H9 (cell line): ENCODE data around the gene RGS3. TPM values are rescaled to one million over a fixed set of nuclear protein-coding genes. Genes with fewer than 3 reads are reported as not detected.

Source experiments
- DNase-seq: peaks from one replicate; pipeline ENCODE4 v3.0.0-alpha.2; 2017
- H2AFZ ChIP-seq: one replicate; pipeline ENCODE4 v1.6.1; 2013; ENCODE audit warnings: mild to moderate bottlenecking, low read length, control low read depth, moderate library complexity
- H2AK5ac ChIP-seq: 2 replicates; pipeline ENCODE4 v1.6.1; 2013; ENCODE audit warnings: low read length, control low read depth, mixed read lengths; ENCODE audit not compliant: insufficient read length
- H2BK120ac ChIP-seq: one replicate; pipeline ENCODE4 v1.6.1; 2013; ENCODE audit warnings: low read depth, mild to moderate bottlenecking, low read length, control low read depth, inconsistent platforms; ENCODE audit not compliant: poor library complexity, severe bottlenecking
- H2BK12ac ChIP-seq: 2 replicates; pipeline ENCODE4 v1.6.1; 2013; ENCODE audit warnings: low read length, control low read depth, mixed read lengths, low read depth; ENCODE audit not compliant: insufficient read length
- H2BK15ac ChIP-seq: 2 replicates; pipeline ENCODE4 v1.6.1; 2013; ENCODE audit warnings: low read depth, low read length, control low read depth
- H2BK20ac ChIP-seq: one replicate; pipeline ENCODE4 v1.6.1; 2013; ENCODE audit warnings: low read depth, mild to moderate bottlenecking, low read length, control low read depth, inconsistent platforms; ENCODE audit not compliant: poor library complexity, severe bottlenecking
- H2BK5ac ChIP-seq: 2 replicates; pipeline ENCODE4 v1.6.1; 2013; ENCODE audit warnings: low read length, control low read depth, mixed read lengths; ENCODE audit not compliant: insufficient read length
- H3K14ac ChIP-seq: 2 replicates; pipeline ENCODE4 v1.6.1; 2013; ENCODE audit warnings: low read length, control low read depth; ENCODE audit not compliant: insufficient read depth
- H3K18ac ChIP-seq: 2 replicates; pipeline ENCODE4 v1.6.1; 2013; ENCODE audit warnings: low read depth, mild to moderate bottlenecking, mixed read lengths, low read length, control low read depth; ENCODE audit not compliant: insufficient read length
- H3K23ac ChIP-seq: 2 replicates; pipeline ENCODE4 v1.6.1; 2013; ENCODE audit warnings: low read length, control low read depth, mixed read lengths, low read depth; ENCODE audit not compliant: insufficient read length
- H3K23me2 ChIP-seq: 2 replicates; pipeline ENCODE4 v1.6.1; 2013; ENCODE audit warnings: low read depth, mild to moderate bottlenecking, mixed read lengths, low read length, control low read depth; ENCODE audit not compliant: insufficient read length, poor library complexity, severe bottlenecking
- H3K27ac ChIP-seq: 2 replicates; pipeline ENCODE4 v1.5.1; 2013; ENCODE audit warnings: low read length, control low read depth, mixed read lengths, low read depth; ENCODE audit not compliant: insufficient read length
- H3K27me3 ChIP-seq: 2 replicates; pipeline ENCODE4 v1.6.1; 2013; ENCODE audit warnings: low read length, control low read depth, inconsistent platforms; ENCODE audit not compliant: insufficient read depth
- H3K4ac ChIP-seq: 2 replicates; pipeline ENCODE4 v1.6.1; 2013; ENCODE audit warnings: low read depth, mild to moderate bottlenecking, control low read depth, inconsistent platforms, low read length, moderate library complexity
- H3K4me1 ChIP-seq: 2 replicates; pipeline ENCODE4 v1.6.1; 2013; ENCODE audit warnings: low read length, control low read depth, inconsistent platforms; ENCODE audit not compliant: insufficient read depth
- H3K4me2 ChIP-seq: 2 replicates; pipeline ENCODE4 v1.6.1; 2013; ENCODE audit warnings: low read length, control low read depth, mixed read lengths; ENCODE audit not compliant: insufficient read length, insufficient read depth
- H3K56ac ChIP-seq: 2 replicates; pipeline ENCODE4 v1.6.1; 2013; ENCODE audit warnings: low read depth, mild to moderate bottlenecking, mixed read lengths, low read length, control low read depth; ENCODE audit not compliant: insufficient read length
- H3K79me1 ChIP-seq: 2 replicates; pipeline ENCODE4 v1.6.1; 2013; ENCODE audit warnings: low read depth, mild to moderate bottlenecking, moderate library complexity, low read length, control low read depth, inconsistent platforms; ENCODE audit not compliant: insufficient read depth, poor library complexity, severe bottlenecking
- H3K79me2 ChIP-seq: 2 replicates; pipeline ENCODE4 v1.6.1; 2013; ENCODE audit warnings: low read length, control low read depth, inconsistent platforms; ENCODE audit not compliant: insufficient read depth
- H3K9ac ChIP-seq: 2 replicates; pipeline ENCODE4 v1.6.1; 2013; ENCODE audit warnings: low read length, control low read depth, mixed read lengths; ENCODE audit not compliant: insufficient read length; ENCODE audit errors: extremely low read depth
- H3K9me3 ChIP-seq: one replicate; pipeline ENCODE4 v1.6.1; 2013; ENCODE audit warnings: low read depth, low read length, inconsistent platforms; ENCODE audit not compliant: control insufficient read depth
- H3T11ph ChIP-seq: one replicate; pipeline ENCODE4 v1.6.1; 2013; ENCODE audit warnings: mild to moderate bottlenecking, low read length, control low read depth, inconsistent platforms
- H4K20me1 ChIP-seq: one replicate; pipeline ENCODE4 v1.6.1; 2013; ENCODE audit not compliant: control insufficient read depth, insufficient read length, insufficient read depth
- H4K5ac ChIP-seq: 2 replicates; pipeline ENCODE4 v1.6.1; 2013; ENCODE audit warnings: low read depth, mild to moderate bottlenecking, mixed read lengths, low read length, control low read depth; ENCODE audit not compliant: insufficient read length
- H4K8ac ChIP-seq: replicated peaks from 2 replicates; pipeline ENCODE4 v1.6.1; 2013; ENCODE audit warnings: low read length, control low read depth, mixed read lengths, low read depth; ENCODE audit not compliant: insufficient read length
- H4K91ac ChIP-seq: 2 replicates; pipeline ENCODE4 v1.6.1; 2013; ENCODE audit warnings: low read depth, mild to moderate bottlenecking, moderate library complexity, mixed read lengths, low read length, control low read depth; ENCODE audit not compliant: insufficient read length
- H3K27ac Mint-ChIP-seq, 3 experiments: 2 replicates in 2 of 3; 3 replicates in 1 of 3; pipeline ENCODE4 v1.8.0; 2020 to 2021; ENCODE audit warnings: mixed read lengths in 3 of 3, mild to moderate bottlenecking in 1 of 3, moderate library complexity in 1 of 3
- H3K27me3 Mint-ChIP-seq: 2 replicates; pipeline ENCODE4 v1.8.0; 2021; ENCODE audit warnings: low read depth, mild to moderate bottlenecking, moderate library complexity, mixed read lengths
- H3K36me3 Mint-ChIP-seq, 3 experiments: 2 replicates in 2 of 3; 3 replicates in 1 of 3; pipeline ENCODE4 v1.8.0; 2020 to 2021; ENCODE audit warnings: low read depth in 3 of 3, mixed read lengths in 3 of 3; ENCODE audit not compliant: insufficient read depth in 1 of 3
- H3K4me1 Mint-ChIP-seq, 2 experiments: 2 replicates each; pipeline ENCODE4 v1.8.0; 2020; ENCODE audit warnings: mixed read lengths in 2 of 2
- H3K4me3 Mint-ChIP-seq, 2 experiments: 2 replicates in 1 of 2; 3 replicates in 1 of 2; pipeline ENCODE4 v1.8.0; 2020 to 2021; ENCODE audit warnings: mild to moderate bottlenecking in 2 of 2, mixed read lengths in 2 of 2, moderate library complexity in 1 of 2
- H3K9me3 Mint-ChIP-seq, 2 experiments: 2 replicates in 1 of 2; 3 replicates in 1 of 2; pipeline ENCODE4 v1.8.0; 2020; ENCODE audit warnings: mild to moderate bottlenecking in 2 of 2, mixed read lengths in 2 of 2, moderate library complexity in 1 of 2
- WGBS: extraction: QIAGEN DNeasy Blood & Tissue Kit; methylation state at CpG from one replicate; pipeline ENCODE4 v1.1.7; 2013; ENCODE audit warnings: missing lambda C conversion rate, low lambda C conversion rate, mixed read lengths; ENCODE audit not compliant: insufficient read length; ENCODE audit errors: extremely low coverage; 5-methylcytosine and 5-hydroxymethylcytosine counted together
- total RNA-seq: library from RNA; stranded (reverse); gene quantifications from 2 replicates; pipeline ENCODE4 v1.2.1, GENCODE V29; 2021
- TF ChIP-seq, protein P1 (sequence below): fragments of 200-600 bp; sonication (generic); conservative IDR thresholded peaks from 3 replicates; pipeline ENCODE4 v1.8.0; 2021; ENCODE audit warnings: antibody characterized with exemption, mild to moderate bottlenecking

RGS3 gene
- total RNA-seq, 1 experiment from 2014 or later, result 13.9 TPM

DNA sequence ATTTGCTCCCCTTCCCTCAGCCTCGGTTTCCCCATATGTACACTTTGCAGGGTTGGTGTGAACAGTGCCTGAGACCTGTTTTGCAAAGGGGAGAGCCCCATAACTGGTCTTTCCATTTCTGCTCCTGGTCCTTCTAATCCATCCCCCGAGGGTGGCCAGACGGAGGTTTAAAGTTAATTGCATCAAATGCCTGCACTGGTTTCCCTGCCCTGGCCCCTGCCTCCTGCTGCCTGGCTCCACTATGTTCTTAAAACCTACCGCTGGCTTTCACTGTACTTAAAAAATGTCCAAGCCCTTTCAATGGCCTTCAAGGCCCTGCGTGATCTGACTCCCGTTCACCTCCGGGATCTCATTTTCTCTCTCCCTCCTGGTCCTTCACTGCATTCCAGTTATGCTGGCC, 183.0 kb downstream of the RGS3 start:
- no peak overlapping the region for H3K27ac ChIP-seq
- no peak overlapping the region for H3T11ph ChIP-seq
- no peak overlapping the region for H3K9ac ChIP-seq
- peaks cover 52% of the 10 kb centered on the region for H3K27me3 Mint-ChIP-seq
- no peaks in the 10 kb centered on the region for H3K36me3 Mint-ChIP-seq
- H2BK120ac ChIP-seq, result no peak overlapping the region
- H3K9me3 ChIP-seq, result no peaks in the 10 kb centered on the region
- no peak overlapping the region for H3K56ac ChIP-seq
- H2AFZ ChIP-seq, result no peak overlapping the region
- no peak overlapping the region for H2BK20ac ChIP-seq
- no peak overlapping the region for H2BK15ac ChIP-seq
- H3K79me2 ChIP-seq, result no peaks in the 10 kb centered on the region
- no peak overlapping the region for H3K4me2 ChIP-seq
- H3K79me1 ChIP-seq, result no peaks in the 10 kb centered on the region
- no peak overlapping the region for H2BK12ac ChIP-seq
- no peak overlapping the region for H3K23ac ChIP-seq
- no peak overlapping the region; a peak in 1 of 7 replicates for H3K27ac Mint-ChIP-seq
- H3K27me3 ChIP-seq, result no peaks in the 10 kb centered on the region; the same call in 1 of the 2 replicates
- no CpG with 5 or more reads among the region's 7 CpGs for WGBS
- H4K8ac ChIP-seq, result no peak overlapping the region
- no peak for DNase-seq
- H3K4me3 Mint-ChIP-seq, result no peak overlapping the region
- no peaks in the 10 kb centered on the region for H3K9me3 Mint-ChIP-seq
- no peak overlapping the region for H4K91ac ChIP-seq
- H3K18ac ChIP-seq, result no peak overlapping the region
- peaks cover 9 to 23% of the 10 kb centered on the region in 2 experiments for H3K4me1 Mint-ChIP-seq
- H4K5ac ChIP-seq, result no peak overlapping the region
- H3K4me1 ChIP-seq, result peaks cover 3% of the 10 kb centered on the region; the same call in 1 of the 2 replicates
- no peak overlapping the region for H2BK5ac ChIP-seq
- no peak overlapping the region for H3K14ac ChIP-seq
- no peaks in the 10 kb centered on the region for H4K20me1 ChIP-seq
- no peak overlapping the region for H2AK5ac ChIP-seq
- H3K23me2 ChIP-seq, result no peaks in the 10 kb centered on the region
- H3K4ac ChIP-seq, result no peak overlapping the region
- TF ChIP-seq, protein P1, sequence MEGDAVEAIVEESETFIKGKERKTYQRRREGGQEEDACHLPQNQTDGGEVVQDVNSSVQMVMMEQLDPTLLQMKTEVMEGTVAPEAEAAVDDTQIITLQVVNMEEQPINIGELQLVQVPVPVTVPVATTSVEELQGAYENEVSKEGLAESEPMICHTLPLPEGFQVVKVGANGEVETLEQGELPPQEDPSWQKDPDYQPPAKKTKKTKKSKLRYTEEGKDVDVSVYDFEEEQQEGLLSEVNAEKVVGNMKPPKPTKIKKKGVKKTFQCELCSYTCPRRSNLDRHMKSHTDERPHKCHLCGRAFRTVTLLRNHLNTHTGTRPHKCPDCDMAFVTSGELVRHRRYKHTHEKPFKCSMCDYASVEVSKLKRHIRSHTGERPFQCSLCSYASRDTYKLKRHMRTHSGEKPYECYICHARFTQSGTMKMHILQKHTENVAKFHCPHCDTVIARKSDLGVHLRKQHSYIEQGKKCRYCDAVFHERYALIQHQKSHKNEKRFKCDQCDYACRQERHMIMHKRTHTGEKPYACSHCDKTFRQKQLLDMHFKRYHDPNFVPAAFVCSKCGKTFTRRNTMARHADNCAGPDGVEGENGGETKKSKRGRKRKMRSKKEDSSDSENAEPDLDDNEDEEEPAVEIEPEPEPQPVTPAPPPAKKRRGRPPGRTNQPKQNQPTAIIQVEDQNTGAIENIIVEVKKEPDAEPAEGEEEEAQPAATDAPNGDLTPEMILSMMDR, result no peak

Other genes with a start within 250 kb of the RGS3 start
- 18.5 and 19.3 TPM in 2 replicates for gene FKBP15, start 242.4 kb upstream of the RGS3 start, total RNA-seq
- 34.4 and 34.8 TPM in 2 replicates for gene SLC31A1, start 242.2 kb upstream of the RGS3 start, total RNA-seq
- 37.8 and 38.6 TPM in 2 replicates for gene CDC26, start 188.2 kb upstream of the RGS3 start, total RNA-seq
- 48.5 and 49.8 TPM in 2 replicates for gene PRPF4, start 188.1 kb upstream of the RGS3 start, total RNA-seq
- 0.33 TPM in 1 of 2 replicates, not detected in the other for gene RNF183, start 160.4 kb upstream of the RGS3 start, total RNA-seq
- gene WDR31, start 123.5 kb upstream of the RGS3 start, total RNA-seq, result 0.59 and 0.72 TPM in 2 replicates
- gene BSPRY, start 114.2 kb upstream of the RGS3 start, total RNA-seq, result 4.5 and 5.1 TPM in 2 replicates
- gene HDHD3, start 86.7 kb upstream of the RGS3 start, total RNA-seq, result 10.8 and 10.9 TPM in 2 replicates
- 11.5 and 13.2 TPM in 2 replicates for gene ALAD, start 62.4 kb upstream of the RGS3 start, total RNA-seq
- 82.4 and 85.9 TPM in 2 replicates for gene POLE3, start 53.1 kb upstream of the RGS3 start, total RNA-seq
- gene C9orf43, start 53.0 kb upstream of the RGS3 start, total RNA-seq, result 0.24 and 0.57 TPM in 2 replicates